ENCODE results near the gene CBFA2T3.

Gene CBFA2T3

GRCh38 chr16:88995746-88996535, 18.9 kb upstream of the CBFA2T3 start:
- no peak for DNase-seq (ENCODE audit: low read depth)

- DNase-seq (ENCODE audit: low read depth) = no peak
Observed at GRCh38 chr16:88995194-88995593, 18.2 kb upstream of the CBFA2T3 start.

- no peak for DNase-seq (ENCODE audit: low read depth)
Observed at GRCh38 chr16:88994695-88995094, 17.7 kb upstream of the CBFA2T3 start.

- no peak for DNase-seq (ENCODE audit: low read depth)
Observed at GRCh38 chr16:88993946-88994600, 17.1 kb upstream of the CBFA2T3 start.

GRCh38 chr16:88993166-88993761, 16.3 kb upstream of the CBFA2T3 start:
- no peak for DNase-seq (ENCODE audit: low read depth)

- DNase-seq (ENCODE audit: low read depth) = no peak
Observed at GRCh38 chr16:88992351-88993165, 15.6 kb upstream of the CBFA2T3 start.

- no peak for DNase-seq (ENCODE audit: low read depth)
Observed at GRCh38 chr16:88991813-88992350, 14.9 kb upstream of the CBFA2T3 start.

- no peak for DNase-seq (ENCODE audit: low read depth)
Observed at GRCh38 chr16:88989852-88990547, 13.0 kb upstream of the CBFA2T3 start.

- no peak for DNase-seq (ENCODE audit: low read depth)
Observed at GRCh38 chr16:88988980-88989811, 12.2 kb upstream of the CBFA2T3 start.

- DNase-seq (ENCODE audit: low read depth) = no peak
Observed at GRCh38 chr16:88985521-88985920, 8.5 kb upstream of the CBFA2T3 start.

GRCh38 chr16:88983771-88984687, 7.0 kb upstream of the CBFA2T3 start:
- DNase-seq (ENCODE audit: low read depth) = no peak

GRCh38 chr16:88983165-88983564, 6.2 kb upstream of the CBFA2T3 start:
- no peak for DNase-seq (ENCODE audit: low read depth)

- DNase-seq (ENCODE audit: low read depth) = no peak
Observed at GRCh38 chr16:88982286-88983084, 5.5 kb upstream of the CBFA2T3 start.

GRCh38 chr16:88979353-88980015, 2.5 kb upstream of the CBFA2T3 start:
- no peak for DNase-seq (ENCODE audit: low read depth)

- no peak for DNase-seq (ENCODE audit: low read depth)
Observed at GRCh38 chr16:88978608-88979346, 1.8 kb upstream of the CBFA2T3 start.

GRCh38 chr16:88977812-88978607, 1.0 kb upstream of the CBFA2T3 start:
- no peak for DNase-seq (ENCODE audit: low read depth)
